Measurements from ENCODE around the gene ZFYVE19.

ZFYVE19 gene

GRCh38 chr15:40807028-40807887 lies at the start of gene ZFYVE19, which contains the start of gene DNAJC17:
ZFYVE19 (plus strand) TSS chr15:40807089; CDS start chr15:40807590, 501 bp downstream.
DNAJC17 (minus strand) TSS chr15:40807473; CDS start chr15:40807446, 27 bp downstream.
- DNase-seq (ENCODE audit: low read depth) = peak; percentile 94

- DNase-seq (ENCODE audit: low read depth) = no peak
Measured at GRCh38 chr15:40759961-40760360, 46.9 kb upstream of the ZFYVE19 start.

- no peak for DNase-seq (ENCODE audit: low read depth)
Measured at GRCh38 chr15:40762919-40763800, 43.7 kb upstream of the ZFYVE19 start.

GRCh38 chr15:40763801-40764628 lies 42.9 kb upstream of the ZFYVE19 start, which contains the start of gene GCHFR:
GCHFR (plus strand) TSS chr15:40764068; CDS start chr15:40764181, 113 bp downstream.
- DNase-seq (ENCODE audit: low read depth) = peak; percentile 43

- DNase-seq (ENCODE audit: low read depth) = no peak
Measured at GRCh38 chr15:40764629-40765103, 42.2 kb upstream of the ZFYVE19 start.

- no peak for DNase-seq (ENCODE audit: low read depth)
Measured at GRCh38 chr15:40766194-40766815, 40.6 kb upstream of the ZFYVE19 start.

GRCh38 chr15:40766906-40767837 lies 39.7 kb upstream of the ZFYVE19 start:
- no peak for DNase-seq (ENCODE audit: low read depth)

GRCh38 chr15:40767838-40768500 lies 38.9 kb upstream of the ZFYVE19 start:
- no peak for DNase-seq (ENCODE audit: low read depth)

GRCh38 chr15:40768521-40769273 lies 38.2 kb upstream of the ZFYVE19 start:
- no peak for DNase-seq (ENCODE audit: low read depth)

- peak; percentile 53 for DNase-seq (ENCODE audit: low read depth)
Measured at GRCh38 chr15:40769274-40770146, 37.4 kb upstream of the ZFYVE19 start, which contains the start of gene C15orf62. C15orf62 (plus strand) TSS chr15:40769980; CDS start chr15:40770496, 516 bp downstream.

GRCh38 chr15:40770147-40770721 lies 36.7 kb upstream of the ZFYVE19 start:
- DNase-seq (ENCODE audit: low read depth) = no peak

GRCh38 chr15:40771242-40771641 lies 35.6 kb upstream of the ZFYVE19 start:
- no peak for DNase-seq (ENCODE audit: low read depth)

GRCh38 chr15:40772014-40772413 lies 34.9 kb upstream of the ZFYVE19 start:
- DNase-seq (ENCODE audit: low read depth) = no peak

GRCh38 chr15:40773496-40773895 lies 33.4 kb upstream of the ZFYVE19 start:
- DNase-seq (ENCODE audit: low read depth) = no peak

GRCh38 chr15:40773902-40774301 lies 33.0 kb upstream of the ZFYVE19 start:
- DNase-seq (ENCODE audit: low read depth) = no peak

GRCh38 chr15:40775007-40775406 lies 31.9 kb upstream of the ZFYVE19 start:
- DNase-seq (ENCODE audit: low read depth) = no peak

All from activated T-cell treated with anti-CD3 and anti-CD28 coated beads for 1 hour (primary cell).